Stimulated activated CD4-positive, alpha-beta T cell treated with anti-CD3 and anti-CD28 coated beads, Interleukin-15, amount 100 ng/mL, for 1 hour (primary cell): ENCODE results near the gene CUL3.
"Not testable (repeated sequence)": the region's sequence is repeated elsewhere in the genome, so short reads cannot be mapped to it uniquely, and the experiment has no call there.

Source experiments
- DNase-seq, 2 donors: peaks; one replicate each; pipeline ENCODE4 v3.0.0-alpha.2; 2020; ENCODE audit warnings: low read depth in 1 of 2, low spot score in 1 of 2

CUL3 gene

GRCh38 chr2:224485081-224486014 is 99.8 kb downstream of the CUL3 start:
- not testable (repeated sequence) for DNase-seq

GRCh38 chr2:224479826-224480225 is 105.3 kb downstream of the CUL3 start:
- DNase-seq = no peak

- no peak for DNase-seq
These were observed 112.3 kb downstream of the CUL3 start for GRCh38 chr2:224472827-224473226.

- no peak for DNase-seq
These were observed 113.0 kb downstream of the CUL3 start for GRCh38 chr2:224472137-224472536.

- no peak for DNase-seq
These were observed 115.7 kb downstream of the CUL3 start for GRCh38 chr2:224469374-224469964.

- no peak for DNase-seq
These were observed 118.8 kb downstream of the CUL3 start for GRCh38 chr2:224466304-224466895.

GRCh38 chr2:224461391-224461790 is 123.8 kb downstream of the CUL3 start:
- no peak for DNase-seq

- DNase-seq = no peak
These were observed 127.6 kb downstream of the CUL3 start for GRCh38 chr2:224457408-224458096.

- DNase-seq = no peak
These were observed 131.3 kb downstream of the CUL3 start for GRCh38 chr2:224453892-224454291.

GRCh38 chr2:224449212-224450147 is 135.7 kb downstream of the CUL3 start:
- no peak for DNase-seq

- no peak for DNase-seq
These were observed 136.9 kb downstream of the CUL3 start for GRCh38 chr2:224448236-224448635.

- DNase-seq = no peak
These were observed 140.4 kb downstream of the CUL3 start for GRCh38 chr2:224444783-224445182.

- DNase-seq = no peak
These were observed 141.1 kb downstream of the CUL3 start for GRCh38 chr2:224444021-224444420.

- DNase-seq = no peak
These were observed 142.8 kb downstream of the CUL3 start for GRCh38 chr2:224442071-224442967.

- DNase-seq = no peak
These were observed 144.2 kb downstream of the CUL3 start for GRCh38 chr2:224440988-224441387.

- no peak for DNase-seq
These were observed 146.4 kb downstream of the CUL3 start for GRCh38 chr2:224438726-224439125.

GRCh38 chr2:224436634-224437033 is 148.5 kb downstream of the CUL3 start:
- DNase-seq = no peak

GRCh38 chr2:224434618-224435017 is 150.5 kb downstream of the CUL3 start:
- DNase-seq = no peak

GRCh38 chr2:224433442-224433841 is 151.7 kb downstream of the CUL3 start:
- no peak for DNase-seq
